GM21381 (cell line): ENCODE measurements around the gene CFL2.
"Not testable (repeated sequence)": the region's sequence is repeated elsewhere in the genome, so short reads cannot be mapped to it uniquely, and the experiment has no call there.

ENCODE experiments used
- ATAC-seq: cut with Tn5 transposase; IDR thresholded peaks from one replicate; pipeline ENCODE4 v1.9.1; 2021; ENCODE audit warnings: mild to moderate bottlenecking, moderate library complexity; ENCODE audit not compliant: unreplicated experiment

CFL2 gene

DNA sequence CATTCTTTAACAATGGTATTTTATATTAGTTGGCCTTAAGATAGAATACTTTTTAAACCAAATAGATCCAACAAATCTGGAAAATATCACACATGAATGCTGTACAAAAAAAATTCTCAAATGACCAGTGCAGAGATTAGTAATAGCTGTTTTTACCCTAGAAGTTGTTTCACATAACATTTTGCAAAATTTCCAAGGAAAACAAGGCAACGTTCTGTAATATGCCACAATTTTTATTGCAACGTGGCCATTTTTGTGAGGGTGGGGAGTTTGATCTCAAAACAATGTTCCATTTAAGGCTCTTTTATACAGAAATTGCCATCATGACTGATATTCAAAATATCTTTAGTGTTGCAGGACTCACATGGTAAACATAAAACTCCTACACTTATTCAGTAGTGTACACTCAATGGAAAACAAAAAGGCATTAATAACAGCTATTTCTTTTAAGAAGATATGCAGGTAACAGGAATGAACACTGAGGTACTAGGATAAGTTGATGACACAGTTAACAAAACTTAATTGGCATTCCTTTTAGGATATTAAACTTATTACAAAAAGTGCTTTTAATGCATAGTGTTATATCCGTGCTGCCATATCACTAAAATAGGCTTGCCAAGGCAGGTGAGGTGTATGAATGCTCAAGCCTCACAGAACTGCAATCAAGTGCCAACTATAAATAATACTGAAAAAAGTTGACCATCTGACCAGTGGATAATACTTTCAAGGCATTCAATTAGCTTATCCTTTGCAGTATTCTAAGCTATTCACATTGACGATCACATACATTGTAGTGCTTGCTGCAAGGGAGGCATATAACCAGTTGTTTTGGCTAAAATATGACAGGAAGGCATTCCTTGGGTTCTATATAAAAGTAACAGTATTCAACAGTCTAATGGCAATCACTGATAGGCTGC lies 2.3 kb downstream of the CFL2 start:
- no peak for ATAC-seq

DNA sequence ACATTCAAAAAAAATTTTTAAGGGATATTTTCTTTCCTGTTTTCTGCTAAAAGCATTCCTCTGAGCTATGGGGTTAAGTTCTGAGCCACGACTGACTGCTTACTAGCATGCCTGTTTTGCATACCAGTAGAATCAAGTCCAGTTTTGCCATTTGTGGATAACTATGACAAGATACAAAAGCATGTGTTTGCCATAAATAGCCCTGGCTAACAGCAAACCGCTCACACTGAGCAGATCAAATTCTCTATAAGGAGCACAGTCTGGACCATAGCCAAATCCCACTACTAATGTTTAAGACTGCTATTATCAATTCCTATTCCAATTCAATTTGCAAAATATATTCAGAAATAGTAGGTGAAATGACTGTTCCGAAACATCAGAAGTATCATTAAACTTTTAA lies 3.2 kb downstream of the CFL2 start:
- no peak for ATAC-seq

- no peak for ATAC-seq
Observed at GRCh38 chr14:34710744-34711143, 3.6 kb downstream of the CFL2 start.

- ATAC-seq: no peak
Observed at GRCh38 chr14:34710006-34710405, 4.4 kb downstream of the CFL2 start.

- ATAC-seq: no peak
Observed at GRCh38 chr14:34707722-34708121, 6.7 kb downstream of the CFL2 start.

GRCh38 chr14:34701808-34702207 lies 12.6 kb downstream of the CFL2 start:
- no peak for ATAC-seq

DNA sequence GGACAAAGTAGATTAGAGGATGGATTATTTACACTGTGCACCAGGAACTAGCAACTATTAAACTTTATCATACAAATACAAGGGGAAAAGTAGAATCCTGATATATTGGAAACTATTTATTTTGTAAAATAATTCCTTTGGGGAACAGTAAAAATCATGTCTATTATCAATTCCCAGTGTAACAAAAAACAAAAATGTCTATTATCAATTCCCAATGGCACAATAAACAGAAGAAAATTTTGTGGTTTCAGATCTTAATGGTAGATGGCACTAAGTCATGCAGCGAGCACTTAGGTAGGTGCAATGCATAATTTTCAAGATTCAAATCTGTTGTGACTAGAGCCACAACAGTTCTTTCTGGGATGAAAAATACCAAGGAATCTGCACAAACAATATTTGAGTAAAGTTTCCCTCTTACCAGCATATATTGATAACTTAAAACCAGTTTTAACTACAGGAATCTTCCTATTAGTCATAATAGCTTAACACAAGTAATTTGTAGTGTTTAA lies 13.7 kb downstream of the CFL2 start:
- no peak for ATAC-seq

- ATAC-seq: no peak
Observed at GRCh38 chr14:34699873-34700621, 14.3 kb downstream of the CFL2 start.

GRCh38 chr14:34694216-34694615 lies 20.2 kb downstream of the CFL2 start:
- not testable (repeated sequence) for ATAC-seq

GRCh38 chr14:34693228-34693939 lies 21.0 kb downstream of the CFL2 start:
- no peak for ATAC-seq

DNA sequence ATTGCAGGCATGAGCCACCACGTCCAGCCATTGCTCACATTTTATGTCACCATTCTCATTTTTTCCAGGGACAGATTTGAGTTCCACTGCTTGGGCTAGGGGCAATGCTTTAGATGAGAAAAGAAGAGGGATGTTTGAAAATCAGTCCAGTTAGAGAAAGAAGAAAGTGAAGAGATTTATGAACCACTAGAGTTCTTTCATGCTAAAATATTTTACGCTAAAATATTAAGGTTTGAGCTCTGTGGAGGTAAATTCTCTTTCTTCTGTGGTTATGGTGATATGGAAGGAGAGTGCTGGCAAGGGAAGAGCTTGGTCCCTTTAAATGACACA lies 21.5 kb downstream of the CFL2 start:
- no peak for ATAC-seq

DNA sequence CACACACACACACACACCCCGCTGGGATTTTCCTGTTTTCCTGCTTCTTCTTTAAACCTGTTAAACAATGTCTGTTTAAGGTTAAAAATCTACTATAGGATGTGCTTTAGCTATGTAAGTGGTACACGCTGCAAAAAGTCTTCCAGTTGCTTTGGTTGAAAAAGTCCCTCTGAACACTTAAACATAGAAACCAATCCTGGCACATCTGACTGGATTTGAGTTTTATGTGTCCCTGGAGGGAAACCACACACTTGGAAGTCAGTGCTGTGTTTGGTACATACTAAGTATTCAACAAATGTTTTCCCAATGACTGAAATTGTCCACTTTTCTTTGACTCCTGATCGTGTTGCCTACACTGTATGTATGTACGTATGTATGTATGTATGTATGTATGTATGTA lies 22.0 kb downstream of the CFL2 start:
- no peak for ATAC-seq

- no peak for ATAC-seq
Observed at GRCh38 chr14:34691206-34691605, 23.2 kb downstream of the CFL2 start.

GRCh38 chr14:34688470-34689206 lies 25.8 kb downstream of the CFL2 start:
- ATAC-seq: no peak

DNA sequence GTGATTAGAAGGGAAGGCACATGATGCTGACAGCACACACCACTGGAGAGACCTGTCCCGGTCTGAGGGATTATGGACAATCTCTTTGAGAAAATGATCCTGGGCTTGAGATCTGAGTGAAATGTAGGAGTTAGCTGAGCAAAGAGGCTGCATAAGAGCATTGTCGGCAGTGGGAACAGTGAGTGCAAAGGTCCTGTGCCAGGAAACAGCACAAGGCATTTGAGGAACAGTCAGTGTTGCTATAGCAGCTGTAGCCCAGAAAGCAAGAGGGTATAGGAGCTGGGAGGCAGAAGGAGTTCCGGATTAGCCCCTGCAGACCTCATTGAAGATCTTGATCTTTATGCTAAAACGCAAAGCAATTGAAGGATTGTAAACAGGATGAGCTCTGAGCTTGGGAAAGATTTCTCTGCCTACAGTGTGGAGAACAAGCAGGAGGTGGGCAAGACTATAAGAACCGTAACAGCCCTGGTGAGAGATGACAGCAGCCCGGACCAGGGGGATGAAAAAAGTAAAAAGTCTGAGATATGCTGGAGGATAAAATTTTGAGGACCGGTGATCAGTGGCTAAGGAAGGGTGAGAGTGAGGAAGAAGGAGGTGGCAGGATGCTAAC lies 28.5 kb downstream of the CFL2 start:
- no peak for ATAC-seq

DNA sequence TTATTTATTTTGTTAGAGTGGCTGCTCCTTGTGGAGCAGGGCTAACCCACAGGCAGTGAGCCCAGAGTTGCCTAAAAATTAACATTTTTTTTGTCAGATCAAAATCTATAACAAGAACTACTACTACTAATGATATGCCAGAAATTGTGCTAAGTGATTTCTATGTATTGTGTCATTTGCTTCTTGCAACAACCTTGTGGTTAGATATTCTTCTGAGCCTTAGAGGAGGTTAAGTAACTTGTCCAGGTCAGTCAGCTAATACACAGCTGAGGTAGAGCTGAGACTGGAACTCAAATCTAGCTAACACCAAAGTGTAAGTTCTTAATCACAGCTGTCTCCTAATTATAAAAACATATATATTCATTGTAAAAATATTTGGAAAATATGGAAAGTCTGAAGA lies 29.8 kb downstream of the CFL2 start:
- ATAC-seq: no peak

DNA sequence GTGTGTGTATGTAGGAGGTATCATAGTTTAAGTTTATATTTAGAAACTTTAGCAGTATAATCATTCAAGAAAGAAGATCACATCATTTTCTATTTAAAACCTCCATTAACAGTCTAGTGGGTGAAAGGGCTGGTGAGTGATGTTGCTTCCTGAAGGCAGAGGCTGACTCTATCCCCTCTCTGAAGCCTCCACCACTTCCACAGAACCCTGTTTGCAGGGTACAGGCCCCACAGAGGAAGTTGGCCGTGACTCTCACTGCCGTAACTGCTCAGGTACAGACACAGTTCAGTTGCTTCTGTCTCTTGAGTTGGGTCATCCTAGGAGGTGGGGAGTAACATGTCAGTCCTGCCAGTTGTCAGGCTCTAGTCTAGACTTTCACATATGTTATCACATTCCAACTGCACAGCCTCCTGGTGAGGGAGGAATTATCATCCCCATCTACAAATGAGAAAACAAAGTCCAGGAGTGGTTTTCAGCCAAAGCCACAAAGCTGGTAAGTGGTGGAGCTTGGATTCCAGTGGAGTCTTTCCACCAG lies 31.5 kb downstream of the CFL2 start:
- ATAC-seq: no peak

DNA sequence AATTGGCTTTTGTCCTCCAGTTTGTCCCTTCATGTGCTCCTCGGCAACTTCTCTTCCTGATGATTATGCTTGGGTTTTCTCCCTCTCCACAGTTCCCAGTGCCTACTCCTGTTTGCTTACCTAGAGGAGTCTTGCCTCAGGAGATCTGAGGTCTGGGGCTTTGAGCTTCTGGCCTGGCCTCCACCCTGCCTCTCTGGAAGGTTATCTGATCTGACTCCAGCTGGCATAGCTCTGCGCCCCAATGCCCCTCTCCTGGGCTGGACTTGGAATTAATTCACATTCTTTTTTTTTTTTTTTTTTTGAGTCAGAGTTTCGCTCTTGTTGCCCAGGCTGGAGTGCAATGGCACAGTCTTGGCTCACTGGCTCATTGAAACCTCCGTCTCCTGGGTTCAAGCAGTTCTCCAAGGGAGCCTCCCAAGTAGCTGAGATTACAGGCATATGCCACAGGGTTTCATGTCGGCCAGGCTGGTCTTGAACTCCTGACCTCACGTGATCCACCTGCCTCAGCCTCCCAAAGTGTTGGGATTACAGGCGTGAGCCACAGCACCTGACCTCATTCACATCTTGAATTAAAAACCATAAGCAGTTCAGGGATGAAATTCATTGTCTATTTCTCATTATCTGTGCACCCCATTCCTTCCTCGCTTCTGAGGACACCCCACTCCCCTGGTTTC lies 33.5 kb downstream of the CFL2 start:
- no peak for ATAC-seq

- no peak for ATAC-seq
Observed at GRCh38 chr14:34678735-34679134, 35.7 kb downstream of the CFL2 start.

- ATAC-seq: no peak
Observed at GRCh38 chr14:34678306-34678705, 36.1 kb downstream of the CFL2 start.
